22Rv1 (cell line): Measurements from ENCODE around the gene GOLPH3.

Experiments
- ZFX ChIP-seq: fragments of 450-650 bp; IDR thresholded peaks from 2 replicates; pipeline ENCODE4 v1.6.1; 2017; ENCODE audit warnings: antibody characterized with exemption, borderline replicate concordance
- TF ChIP-seq, protein P1 (sequence below): fragments of 450-650 bp; IDR thresholded peaks from 2 replicates; pipeline ENCODE4 v1.5.1; 2017; ENCODE audit warnings: mild to moderate bottlenecking

DNA sequence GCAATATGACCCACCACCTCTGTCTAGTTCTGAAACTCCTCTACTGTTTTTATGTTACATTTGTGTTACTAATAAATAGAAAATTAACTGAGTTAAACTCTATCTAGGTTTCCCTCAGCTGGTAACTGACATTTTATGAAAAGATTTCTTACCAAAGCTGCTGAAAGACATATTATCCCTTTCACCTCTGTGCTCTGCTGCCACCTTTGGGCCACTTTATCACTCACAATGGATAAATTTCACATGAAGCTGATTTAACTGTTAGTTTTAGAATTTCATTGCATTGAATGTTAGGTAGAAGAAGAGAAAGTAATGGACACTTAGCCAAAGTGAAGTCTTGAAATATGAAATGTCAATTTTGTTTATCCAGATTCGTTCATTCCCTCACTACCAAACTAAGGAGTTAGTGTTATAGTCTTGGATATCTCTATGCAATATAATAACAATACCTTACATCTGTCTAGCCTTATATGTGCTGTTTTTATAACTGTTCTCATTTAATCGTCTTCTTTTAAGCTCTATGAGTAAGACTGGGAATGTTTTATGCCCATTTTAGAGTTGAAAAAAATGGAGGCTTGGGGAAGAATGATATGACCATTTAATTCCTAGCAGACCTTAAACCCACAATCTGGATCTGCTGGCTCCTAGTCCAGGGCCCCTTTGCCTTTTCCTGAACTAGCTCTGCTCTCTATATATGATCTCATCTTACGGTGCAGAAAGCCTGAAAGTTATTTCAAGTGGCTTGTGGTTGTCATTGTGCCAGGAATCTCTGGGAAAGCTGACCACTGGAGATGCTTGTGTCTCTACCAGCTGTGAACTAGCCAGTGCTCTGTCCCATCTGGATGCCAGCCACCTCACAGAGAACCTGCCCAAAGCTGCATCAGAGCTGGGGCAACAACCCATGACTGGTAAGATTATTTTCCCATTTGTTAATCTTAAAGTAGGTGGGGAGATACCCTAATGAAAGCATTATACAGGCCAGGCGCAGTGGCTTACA, 97.1 kb downstream of the GOLPH3 start:
- TF ChIP-seq, protein P1, sequence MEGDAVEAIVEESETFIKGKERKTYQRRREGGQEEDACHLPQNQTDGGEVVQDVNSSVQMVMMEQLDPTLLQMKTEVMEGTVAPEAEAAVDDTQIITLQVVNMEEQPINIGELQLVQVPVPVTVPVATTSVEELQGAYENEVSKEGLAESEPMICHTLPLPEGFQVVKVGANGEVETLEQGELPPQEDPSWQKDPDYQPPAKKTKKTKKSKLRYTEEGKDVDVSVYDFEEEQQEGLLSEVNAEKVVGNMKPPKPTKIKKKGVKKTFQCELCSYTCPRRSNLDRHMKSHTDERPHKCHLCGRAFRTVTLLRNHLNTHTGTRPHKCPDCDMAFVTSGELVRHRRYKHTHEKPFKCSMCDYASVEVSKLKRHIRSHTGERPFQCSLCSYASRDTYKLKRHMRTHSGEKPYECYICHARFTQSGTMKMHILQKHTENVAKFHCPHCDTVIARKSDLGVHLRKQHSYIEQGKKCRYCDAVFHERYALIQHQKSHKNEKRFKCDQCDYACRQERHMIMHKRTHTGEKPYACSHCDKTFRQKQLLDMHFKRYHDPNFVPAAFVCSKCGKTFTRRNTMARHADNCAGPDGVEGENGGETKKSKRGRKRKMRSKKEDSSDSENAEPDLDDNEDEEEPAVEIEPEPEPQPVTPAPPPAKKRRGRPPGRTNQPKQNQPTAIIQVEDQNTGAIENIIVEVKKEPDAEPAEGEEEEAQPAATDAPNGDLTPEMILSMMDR: peak; percentile 91
- no peak for TF ChIP-seq ZFX
